IPS DF 19.7 (cell line): ENCODE measurements around the gene HPS4.

Experiments
- DNase-seq: peaks from one replicate; pipeline ENCODE4 v3.0.0-alpha.2; 2013; ENCODE audit warnings: low read depth, low spot score

The HPS4 gene

DNA sequence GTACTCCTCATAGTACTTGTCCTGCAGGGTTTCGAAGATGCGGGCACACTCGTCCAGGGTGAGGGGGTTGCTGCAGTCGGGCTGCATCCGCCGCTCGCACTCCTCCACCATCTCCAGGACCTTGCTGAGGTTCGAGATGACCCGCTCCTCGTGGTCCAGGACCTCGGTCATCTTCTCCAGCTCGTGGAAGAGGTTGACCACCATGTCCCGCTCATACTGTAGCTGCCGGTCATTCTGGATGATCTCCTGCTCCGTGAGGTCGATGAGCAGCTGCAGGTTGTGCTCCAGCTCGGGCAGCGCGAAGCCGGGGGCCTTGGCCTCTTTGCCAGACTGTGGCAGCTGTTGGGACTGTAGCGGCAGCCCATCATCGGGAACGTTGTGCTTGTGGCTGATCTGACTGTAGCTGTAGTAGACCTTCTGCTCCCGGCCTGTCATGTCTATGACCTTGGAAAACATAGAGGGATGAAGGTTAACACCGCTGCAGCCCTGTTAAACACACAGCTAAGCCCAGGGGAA lies 15.7 kb upstream of the HPS4 start:
- DNase-seq = no peak

DNA sequence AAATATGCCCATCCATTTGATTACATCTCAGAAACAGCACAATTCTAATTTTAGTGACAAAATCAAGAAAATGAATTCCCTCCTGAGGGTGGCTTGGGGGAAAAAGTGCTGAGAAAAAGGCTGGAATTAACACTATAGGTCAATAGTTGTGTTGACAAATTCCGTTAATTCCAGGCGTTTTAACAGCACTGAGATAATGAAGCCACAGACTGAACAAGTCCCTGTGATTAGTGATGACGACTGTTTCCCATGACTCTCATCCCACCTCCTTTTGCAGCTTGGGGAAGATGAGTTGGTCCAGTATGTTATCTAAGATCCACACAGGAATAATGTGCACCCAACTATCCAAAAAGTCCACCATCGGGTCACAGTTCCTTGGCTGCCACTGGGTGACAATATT lies 12.9 kb upstream of the HPS4 start:
- no peak for DNase-seq

DNA sequence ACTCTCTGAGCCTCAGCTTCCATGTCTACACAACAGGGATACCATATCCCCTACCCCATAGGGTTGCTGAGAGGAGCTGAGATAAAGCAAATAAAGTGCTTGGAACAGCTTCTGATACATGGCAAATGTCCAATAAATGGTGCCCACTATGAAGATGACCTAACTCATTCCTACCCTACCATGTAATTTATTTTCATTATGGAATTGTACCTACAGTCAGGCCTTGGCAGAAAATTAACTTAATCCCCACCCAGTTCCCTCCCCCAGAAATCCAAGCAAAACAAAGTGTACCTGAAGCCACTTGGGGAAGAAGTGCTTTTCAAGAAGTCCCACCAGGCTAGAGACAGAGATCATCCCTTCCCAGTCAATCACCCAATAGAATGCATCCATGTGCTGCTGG lies 10.9 kb upstream of the HPS4 start:
- DNase-seq = no peak

DNA sequence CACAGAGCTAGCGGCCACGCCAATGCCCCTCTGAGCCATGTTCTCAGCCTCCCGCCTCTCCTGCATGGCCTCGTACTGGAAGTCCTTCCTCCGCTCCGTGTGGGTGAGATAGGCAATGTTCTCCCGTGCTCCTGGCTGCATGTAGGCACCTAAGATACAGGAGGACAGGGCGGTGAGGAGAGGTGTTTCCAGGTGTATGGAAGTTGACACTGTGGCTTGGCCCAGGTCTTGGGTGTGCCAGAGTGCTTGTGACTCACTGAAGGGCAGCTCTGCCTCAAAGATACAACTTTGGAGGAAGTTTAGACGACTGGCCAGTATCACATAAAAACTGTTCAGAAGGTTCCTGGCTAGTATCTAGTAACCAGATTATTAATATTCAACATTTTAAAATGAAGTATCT lies 8.6 kb upstream of the HPS4 start:
- DNase-seq = no peak

DNA sequence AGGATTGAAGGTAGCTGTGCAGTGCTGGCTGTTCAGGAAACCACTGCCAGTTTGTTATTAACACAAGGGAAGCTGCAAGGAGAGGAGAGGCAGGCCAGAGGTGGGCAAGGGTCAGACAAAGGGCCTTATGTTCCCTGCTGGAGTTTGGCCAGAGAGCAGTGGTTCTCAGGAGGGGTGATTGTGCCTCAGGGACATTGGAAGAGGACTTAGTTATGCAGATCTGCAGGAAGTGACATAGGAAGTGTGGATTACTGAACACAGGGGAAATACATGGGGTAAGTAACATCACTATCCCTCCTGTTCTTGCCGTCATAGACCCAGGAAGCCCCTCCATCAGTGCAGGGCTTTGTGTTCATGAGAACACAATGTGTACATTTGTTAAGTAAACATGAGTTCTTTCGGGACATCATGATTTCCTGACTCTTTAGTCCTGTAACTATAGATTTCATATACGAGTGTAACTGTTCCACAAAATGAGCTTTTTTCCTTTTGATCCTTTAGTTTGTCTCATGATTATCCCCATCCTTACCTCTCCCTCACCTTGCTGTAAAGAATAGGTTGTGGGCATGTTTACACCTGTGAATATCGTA lies 6.0 kb upstream of the HPS4 start:
- no peak for DNase-seq

DNA sequence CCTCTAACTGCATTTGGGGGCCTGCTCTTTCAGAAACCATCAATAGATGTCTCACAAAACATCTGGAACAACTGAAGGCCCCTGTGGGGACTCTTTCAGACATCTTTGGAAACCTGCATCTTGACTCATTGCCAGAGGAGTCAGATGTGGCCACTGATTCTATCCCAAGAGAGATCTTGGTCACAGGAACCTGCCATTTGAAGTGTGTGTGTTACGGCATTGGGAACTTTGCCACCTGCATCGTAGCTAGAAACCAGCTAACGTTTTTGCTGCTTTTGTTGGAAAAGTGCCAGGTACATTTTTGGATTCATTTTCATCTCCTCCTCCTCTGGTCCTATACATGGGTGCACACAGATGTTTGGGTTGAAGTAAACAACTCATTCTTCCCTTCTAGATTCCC lies 4.4 kb upstream of the HPS4 start:
- DNase-seq = no peak

DNA sequence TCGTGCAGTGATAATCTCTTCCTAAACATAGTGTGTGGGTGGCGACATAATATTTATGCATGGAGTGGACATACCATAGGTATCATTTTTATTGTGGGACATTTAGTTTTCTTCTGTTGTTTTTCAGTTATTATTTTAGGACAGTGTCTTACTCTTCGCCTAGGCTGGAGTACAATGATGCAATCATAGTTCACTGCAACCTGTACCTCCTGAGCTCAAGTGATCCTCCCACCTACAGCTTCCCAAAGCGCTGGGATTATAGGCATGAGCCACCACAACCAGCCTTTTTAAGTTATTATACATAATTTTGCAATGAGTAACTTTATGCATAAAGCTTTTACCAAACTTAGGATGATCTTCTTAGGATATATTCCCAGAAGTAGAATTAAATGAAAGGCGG lies 2.8 kb upstream of the HPS4 start:
- no peak for DNase-seq

DNA sequence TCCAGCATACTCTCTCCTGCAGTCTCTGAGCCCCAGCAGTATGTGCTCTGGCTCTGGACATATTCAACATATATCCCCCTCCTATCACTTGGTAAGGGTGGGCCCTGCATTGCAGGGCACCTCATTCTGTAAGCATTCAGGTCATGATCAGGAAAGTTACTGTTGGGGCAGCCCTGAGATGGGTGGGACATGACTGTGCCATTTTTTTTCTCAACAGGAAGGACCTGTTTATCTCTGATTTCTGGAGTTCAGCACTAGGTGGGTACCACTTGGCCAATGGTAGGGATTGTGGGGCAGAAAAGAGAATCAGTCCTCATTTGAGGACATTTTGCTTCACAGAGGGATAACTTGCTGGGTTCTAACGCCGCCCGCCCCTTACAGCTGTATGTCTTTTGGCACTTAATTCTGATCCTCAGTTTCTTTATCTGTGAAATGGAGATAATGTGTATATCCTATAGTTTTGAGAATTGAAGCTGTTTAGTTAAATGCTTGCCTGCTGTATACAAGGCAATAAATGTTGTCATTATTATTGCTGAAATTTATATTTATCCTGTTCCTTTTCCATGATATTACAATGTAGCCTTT lies 2.3 kb upstream of the HPS4 start:
- no peak for DNase-seq

DNA sequence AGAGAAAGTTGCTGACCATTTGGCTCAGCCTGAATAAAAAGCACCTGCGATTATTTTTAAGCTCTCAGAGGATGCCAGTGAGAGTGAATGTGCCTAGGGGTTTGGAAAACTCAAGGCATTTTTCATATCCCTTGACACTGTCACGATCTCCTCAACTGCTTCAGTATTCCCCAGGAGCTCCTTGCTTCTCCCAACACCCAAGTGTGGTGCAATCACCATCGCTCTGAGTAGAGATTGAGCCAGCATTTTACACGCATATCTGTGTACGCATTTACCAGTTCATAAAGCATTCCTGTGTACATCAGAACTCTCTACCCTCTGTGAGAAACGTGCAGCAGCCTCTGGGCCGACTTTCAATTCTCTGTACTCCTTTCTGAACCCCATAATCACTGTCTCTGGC lies 1.4 kb upstream of the HPS4 start:
- DNase-seq = no peak

GRCh38 chr22:26484360-26484706 lies 750 bp upstream of the HPS4 start:
- no peak for DNase-seq

- no peak for DNase-seq
Measured at GRCh38 chr22:26483043-26483438, 542 bp downstream of the HPS4 start.

DNA sequence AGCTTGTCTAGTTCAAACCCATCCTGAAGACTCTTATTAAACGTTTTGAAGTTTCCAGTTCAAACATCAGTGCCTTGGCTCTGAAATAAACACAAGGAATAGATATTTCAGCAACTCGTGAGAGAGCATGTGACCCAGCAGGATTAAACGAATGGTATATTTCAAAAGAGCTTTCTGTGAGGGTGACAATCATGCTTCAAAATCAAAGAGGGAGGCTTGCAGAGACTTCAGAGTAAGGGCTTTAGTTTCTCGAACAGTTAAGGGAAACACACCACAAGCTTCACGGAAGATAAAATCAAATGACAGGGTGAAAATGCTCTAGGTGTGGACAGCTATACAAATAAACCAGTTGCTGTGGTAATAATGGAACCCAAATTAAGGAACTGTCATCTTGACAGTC lies 1.4 kb downstream of the HPS4 start:
- DNase-seq = no peak

- no peak for DNase-seq
Measured at GRCh38 chr22:26481694-26482093, 1.9 kb downstream of the HPS4 start.

DNA sequence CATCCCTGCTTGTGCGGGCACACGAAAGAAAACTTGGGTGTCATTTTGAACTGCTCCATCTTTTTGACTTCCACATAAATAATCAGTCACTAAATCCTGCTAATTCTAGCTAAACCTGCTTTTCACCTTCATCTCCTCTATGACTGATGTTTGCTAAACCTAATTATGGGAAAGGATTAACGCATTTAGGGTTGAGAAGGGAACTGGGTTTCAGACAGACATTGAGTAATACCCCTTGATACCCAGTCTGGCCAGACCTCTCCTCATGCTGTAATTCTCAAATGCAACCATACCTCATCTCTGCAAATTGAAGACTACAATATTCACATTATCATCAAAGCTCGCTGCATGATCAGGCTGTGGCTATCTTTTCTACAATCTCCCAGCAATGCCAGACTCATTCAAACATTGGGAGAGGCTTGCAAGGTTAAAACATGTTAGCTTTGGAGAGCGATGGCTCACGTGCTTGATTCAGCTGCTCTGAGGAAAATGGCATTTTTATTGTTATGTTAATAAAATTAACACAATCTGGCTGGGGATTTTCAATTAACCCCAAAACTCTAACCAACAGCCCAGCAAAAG lies 2.4 kb downstream of the HPS4 start:
- no peak for DNase-seq

DNA sequence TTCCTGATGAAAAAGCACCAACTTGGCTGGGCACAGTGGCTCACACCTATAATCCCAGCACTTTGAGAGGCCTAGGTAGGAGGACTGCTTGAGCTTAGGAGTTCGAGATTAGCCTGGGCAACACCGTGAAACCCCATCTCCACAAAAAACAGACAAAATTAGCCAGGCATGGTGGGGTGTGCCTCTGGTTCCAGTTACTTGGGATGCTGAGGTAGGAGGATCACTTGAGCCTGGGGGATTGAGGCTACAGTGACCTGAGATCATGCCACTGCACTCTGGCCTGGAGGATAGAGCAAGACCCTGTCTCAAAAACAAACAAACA lies 3.0 kb downstream of the HPS4 start:
- no peak for DNase-seq

- no peak for DNase-seq
Measured at GRCh38 chr22:26479792-26480610, 3.6 kb downstream of the HPS4 start.

GRCh38 chr22:26479043-26479791 lies 4.4 kb downstream of the HPS4 start:
- DNase-seq = no peak

GRCh38 chr22:26477341-26477731 lies 6.2 kb downstream of the HPS4 start:
- no peak for DNase-seq

GRCh38 chr22:26476705-26477340 lies 6.8 kb downstream of the HPS4 start:
- no peak for DNase-seq

DNA sequence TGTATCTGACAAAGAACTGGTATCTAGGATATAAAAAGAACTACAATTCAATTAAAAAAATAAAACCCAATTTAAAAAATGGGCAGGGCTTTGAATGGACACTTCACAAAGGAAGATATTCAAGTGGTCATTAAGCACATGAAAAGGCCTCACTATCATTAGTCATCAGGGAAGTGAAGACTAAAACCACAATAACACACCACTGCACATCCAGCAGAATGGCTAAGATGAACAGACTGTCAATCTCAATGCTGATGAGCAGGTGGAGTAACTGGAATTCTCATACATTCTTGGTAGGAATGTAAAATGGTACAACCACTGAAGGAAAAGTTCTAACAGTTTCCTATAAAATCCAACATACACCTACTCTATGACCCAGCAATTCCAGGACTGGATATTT lies 8.9 kb downstream of the HPS4 start:
- DNase-seq = no peak

DNA sequence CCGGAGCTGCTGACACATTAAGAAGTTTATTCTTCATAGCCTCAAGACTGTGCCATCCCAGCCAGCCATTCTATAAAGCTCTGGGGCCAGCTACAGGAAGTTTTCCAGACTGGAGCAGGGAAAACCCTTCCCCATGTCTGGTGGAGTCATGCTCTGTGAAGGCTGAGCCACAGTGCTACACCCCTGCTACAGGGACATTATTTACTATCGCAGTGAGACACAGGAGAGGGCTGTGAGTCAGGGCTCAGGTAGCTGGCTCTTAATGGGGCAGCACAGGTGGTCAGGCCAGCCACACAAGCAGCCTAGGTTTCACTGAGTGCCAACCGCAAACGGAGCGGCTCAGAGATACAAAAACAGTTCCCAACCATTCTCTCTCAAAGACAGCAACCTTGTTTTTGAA lies 12.1 kb downstream of the HPS4 start:
- DNase-seq = no peak

GRCh38 chr22:26470807-26471206 lies 12.8 kb downstream of the HPS4 start:
- DNase-seq = no peak
